GM18519 (cell line): ENCODE measurements around the gene MAPKAP1.

Experiments
- ATAC-seq: cut with Tn5 transposase; IDR thresholded peaks from one replicate; pipeline ENCODE4 v1.9.1; 2021; ENCODE audit warnings: mild to moderate bottlenecking, moderate library complexity; ENCODE audit not compliant: unreplicated experiment, low FRiP score

The MAPKAP1 gene

DNA sequence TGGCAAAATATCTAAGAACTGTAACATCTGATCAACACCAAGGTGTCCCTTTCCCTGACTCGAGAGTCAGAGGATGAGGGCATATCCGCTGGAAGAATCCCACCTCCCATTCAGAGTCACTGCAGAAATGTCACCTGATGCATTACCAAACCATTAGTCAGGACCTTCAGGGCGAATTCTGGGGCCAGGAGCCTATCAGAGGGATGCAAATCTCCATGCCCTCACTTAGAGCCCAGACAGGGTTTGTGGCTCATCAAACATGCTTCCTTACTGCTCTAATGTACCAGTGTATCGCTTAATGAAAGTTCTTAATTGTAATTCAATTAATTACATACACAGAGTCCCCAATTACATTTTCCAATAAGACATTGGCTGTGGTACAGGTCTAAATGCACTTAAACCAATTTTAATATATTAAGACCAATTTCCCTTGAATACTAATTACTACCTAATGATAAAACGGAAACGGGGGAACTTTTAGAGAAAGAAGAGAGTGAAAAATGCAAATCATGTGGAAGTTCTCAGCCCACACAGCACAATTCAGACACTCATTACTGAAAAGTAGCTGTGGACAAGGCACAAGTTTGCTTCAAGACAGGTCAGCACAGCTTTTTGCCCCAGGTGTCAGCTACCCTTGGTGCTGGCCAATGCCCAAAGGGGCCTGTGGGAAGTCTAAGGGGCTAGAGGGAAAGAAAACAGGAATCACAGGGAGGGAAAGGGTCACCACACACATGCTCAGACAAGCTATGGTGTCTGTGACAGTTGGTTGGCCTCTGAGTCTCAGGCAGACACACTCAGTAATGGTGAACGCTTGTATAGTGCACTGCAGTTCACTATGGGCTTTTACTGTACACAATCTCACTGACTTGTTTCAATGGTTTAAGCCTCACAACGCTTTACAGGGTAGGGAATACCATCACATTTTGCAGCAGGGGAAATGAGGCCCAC lies 211.6 kb downstream of the MAPKAP1 start:
- no peak for ATAC-seq

DNA sequence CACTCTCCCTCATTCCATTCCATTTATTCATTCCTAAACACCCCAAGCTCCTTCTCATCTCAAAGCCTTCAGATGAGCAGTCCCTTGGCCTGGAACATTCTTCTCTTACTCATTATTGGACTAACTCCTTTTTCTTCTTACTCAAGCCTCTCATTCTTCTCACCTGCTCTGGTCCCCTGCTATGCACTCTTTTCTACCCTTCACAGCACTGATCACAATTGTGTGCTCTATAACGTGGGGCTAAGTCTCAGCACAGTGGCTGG lies 212.4 kb downstream of the MAPKAP1 start:
- no peak for ATAC-seq

GRCh38 chr9:125493881-125494652 lies 212.9 kb downstream of the MAPKAP1 start:
- no peak for ATAC-seq

DNA sequence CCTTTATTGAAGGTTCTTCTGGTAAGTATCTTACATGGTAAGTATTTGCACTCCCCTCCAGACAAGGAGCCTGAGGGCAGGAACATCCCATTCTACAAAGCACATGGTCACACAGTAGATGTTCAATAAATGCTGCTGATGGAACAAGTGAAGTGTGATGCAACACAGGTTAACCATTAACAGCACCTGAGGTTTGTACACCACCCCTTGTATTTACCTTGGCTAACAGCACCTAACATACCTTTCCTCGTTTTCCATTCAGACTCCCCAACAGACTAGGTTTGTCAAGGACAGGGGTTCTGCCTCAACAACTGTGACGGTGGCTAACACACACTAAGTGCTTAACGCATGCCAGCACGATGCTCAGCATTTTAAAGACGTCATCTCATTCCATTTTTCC lies 213.6 kb downstream of the MAPKAP1 start:
- ATAC-seq = no peak

- no peak for ATAC-seq
These were observed 214.3 kb downstream of the MAPKAP1 start for GRCh38 chr9:125492719-125493118.

DNA sequence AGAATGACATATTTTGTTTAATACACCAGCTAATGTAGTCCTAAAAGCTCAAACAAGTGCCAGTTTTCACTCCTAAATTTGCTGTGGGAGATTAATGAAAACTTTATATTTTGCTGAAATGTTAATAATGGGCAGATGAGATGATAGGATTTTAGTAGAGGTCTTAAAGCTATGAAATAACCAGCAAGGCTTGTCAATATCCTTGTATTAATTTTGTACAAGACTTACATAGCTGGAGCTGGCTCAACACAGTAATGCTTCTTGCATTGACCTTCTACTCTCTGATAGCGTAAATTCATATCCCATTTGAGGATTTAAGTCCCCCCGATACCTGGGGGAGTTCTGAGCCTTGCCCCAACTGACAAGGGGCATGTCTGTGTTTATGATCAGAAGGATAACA lies 219.2 kb downstream of the MAPKAP1 start:
- no peak for ATAC-seq

DNA sequence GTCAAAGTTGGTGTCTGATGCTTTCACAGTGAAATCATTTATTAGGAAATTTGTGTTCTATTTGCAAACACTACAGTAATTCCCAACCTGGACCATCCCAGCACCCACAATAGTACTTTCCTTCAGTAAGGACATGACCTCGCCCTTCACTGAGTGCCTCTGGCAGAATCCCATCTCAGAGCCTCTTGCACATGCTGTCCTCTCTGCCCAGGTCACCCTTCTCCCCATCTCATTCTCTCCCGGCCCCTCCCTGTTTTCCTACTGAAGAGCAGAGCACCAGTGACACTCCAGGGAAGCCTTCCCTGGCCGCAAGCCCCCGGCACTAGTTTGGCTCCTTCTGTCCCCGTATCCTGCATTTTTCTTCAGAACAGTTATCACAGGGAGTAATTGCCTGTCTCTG lies 220.4 kb downstream of the MAPKAP1 start:
- ATAC-seq = no peak

GRCh38 chr9:125486152-125486508 lies 220.9 kb downstream of the MAPKAP1 start:
- no peak for ATAC-seq

DNA sequence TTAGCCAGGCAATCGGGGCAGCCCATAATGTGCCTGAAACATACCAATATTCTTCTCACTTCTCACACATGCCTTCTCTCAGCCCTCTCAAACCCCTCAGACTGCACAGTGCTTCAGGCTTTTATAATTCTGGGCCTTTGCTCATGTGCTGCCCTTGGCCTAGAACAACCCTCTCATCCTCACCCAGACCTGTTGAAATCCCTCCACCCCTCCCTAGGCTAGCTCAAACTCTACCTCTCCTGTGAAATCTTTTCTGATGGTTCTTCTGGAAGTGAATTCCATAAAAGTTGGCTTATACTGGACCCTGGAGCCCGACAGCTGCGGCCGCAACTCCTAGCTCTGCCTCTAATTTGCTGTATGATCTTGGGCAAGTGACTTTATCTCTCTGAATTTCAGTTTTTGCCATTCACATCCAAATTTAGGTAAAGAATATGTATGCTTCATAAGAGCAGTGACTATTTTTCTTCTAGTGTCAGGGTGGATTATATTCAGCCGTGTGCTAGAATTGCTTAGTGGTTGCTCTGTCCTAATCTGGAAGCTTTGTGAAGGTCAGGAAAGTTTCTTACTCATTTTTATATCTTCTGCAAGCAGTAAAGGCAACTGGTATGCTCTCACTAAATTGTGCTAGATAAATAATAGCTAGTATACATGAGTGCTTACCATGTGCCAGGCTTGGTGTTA lies 221.4 kb downstream of the MAPKAP1 start:
- ATAC-seq = no peak

- no peak for ATAC-seq
These were observed 222.4 kb downstream of the MAPKAP1 start for GRCh38 chr9:125484350-125485282.

DNA sequence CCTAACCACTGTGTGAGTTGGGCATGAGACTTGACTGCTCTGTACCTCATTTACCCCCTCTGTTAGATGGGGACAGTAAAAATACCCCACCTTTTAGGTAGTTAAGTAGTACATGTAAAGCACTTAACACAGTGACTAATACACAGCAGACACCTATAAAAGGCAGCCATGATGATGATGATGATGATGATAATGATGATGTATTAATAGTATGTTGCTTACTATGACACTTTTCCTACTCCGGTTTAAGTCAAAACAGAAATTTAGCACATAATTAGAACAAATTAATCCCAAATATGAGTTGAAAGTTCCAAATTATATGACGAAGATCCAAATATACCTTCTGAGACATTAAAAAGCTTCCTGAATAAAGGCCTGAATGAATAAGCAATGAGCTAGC lies 223.3 kb downstream of the MAPKAP1 start:
- no peak for ATAC-seq

GRCh38 chr9:125479846-125480615 lies 227.0 kb downstream of the MAPKAP1 start:
- no peak for ATAC-seq

DNA sequence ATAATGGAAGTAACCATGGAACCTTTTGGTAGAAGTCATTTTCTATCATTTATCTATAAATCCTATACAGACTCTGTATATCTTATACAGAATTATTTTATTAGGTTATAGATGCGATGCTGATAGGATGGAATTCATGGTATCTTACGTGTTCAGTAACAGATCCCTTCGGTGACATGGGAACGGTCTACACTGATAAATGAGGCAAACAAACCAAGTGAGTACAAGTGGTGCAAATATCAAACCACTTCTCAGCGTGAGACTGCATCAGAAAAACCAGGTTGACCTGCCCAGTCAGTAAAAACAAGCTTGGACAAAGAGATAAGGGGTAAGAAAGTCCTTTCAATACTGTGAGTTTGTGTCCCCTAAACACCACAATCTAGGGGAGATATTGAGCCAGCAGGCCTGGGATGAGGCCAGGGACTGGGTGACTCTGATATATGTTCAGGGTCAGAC lies 229.9 kb downstream of the MAPKAP1 start:
- no peak for ATAC-seq

DNA sequence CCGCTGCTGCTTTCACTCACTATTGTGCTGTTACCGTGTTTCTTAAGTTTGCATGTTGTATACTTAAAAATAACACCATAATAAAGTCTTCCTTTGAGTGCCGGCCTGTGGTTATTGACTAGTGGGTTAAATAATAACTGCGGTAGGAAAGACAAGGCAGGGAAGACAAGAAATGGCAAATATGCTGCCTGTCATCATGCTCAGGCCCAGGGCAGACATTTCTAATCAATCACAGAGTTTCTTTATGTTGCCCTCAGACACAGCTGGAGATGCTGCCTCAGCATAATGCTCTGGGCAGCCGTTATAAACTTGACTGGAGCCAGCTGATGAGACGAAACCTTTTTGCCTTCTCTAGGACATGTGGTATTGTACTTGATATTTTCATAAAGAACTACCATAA lies 230.4 kb downstream of the MAPKAP1 start:
- no peak for ATAC-seq

GRCh38 chr9:125475385-125475784 lies 231.6 kb downstream of the MAPKAP1 start:
- no peak for ATAC-seq

DNA sequence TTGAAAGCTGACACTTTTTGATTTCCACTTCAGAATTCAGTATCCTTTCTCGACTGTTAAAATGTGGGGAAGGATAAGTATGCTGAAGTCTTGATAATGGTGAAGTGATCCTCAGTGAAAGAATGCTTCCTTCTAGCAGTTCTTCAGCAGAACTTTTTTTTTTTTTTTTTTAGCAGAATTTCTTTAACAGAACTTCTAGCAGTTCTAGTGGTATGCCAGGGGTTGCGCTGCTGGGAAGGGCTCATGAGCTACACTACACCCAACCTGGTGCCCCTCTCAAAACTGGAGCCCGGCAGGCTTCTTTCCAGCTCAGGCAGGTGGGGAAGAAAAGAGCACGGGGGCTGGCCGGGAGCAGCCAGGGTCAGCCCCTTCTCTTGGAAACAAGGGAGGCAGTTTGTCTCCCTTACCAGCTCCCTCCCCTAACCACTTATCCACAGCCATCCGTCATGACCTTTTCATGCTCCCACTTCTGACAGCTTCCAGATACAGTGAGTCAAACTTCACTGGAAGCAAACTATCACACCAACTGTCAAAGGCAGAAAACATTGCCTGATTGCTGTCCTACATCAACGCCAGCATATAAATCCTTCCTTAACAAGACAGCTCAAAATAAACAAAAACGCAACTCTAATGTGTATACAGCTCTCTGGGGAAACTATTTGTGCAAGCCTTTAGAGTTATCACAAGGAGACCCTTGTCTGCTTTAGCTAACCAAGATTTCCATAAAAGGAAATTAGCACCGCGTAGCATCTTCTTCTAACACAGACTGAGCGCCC lies 233.9 kb downstream of the MAPKAP1 start:
- no peak for ATAC-seq

GRCh38 chr9:125472562-125472925 lies 234.5 kb downstream of the MAPKAP1 start:
- ATAC-seq = no peak

DNA sequence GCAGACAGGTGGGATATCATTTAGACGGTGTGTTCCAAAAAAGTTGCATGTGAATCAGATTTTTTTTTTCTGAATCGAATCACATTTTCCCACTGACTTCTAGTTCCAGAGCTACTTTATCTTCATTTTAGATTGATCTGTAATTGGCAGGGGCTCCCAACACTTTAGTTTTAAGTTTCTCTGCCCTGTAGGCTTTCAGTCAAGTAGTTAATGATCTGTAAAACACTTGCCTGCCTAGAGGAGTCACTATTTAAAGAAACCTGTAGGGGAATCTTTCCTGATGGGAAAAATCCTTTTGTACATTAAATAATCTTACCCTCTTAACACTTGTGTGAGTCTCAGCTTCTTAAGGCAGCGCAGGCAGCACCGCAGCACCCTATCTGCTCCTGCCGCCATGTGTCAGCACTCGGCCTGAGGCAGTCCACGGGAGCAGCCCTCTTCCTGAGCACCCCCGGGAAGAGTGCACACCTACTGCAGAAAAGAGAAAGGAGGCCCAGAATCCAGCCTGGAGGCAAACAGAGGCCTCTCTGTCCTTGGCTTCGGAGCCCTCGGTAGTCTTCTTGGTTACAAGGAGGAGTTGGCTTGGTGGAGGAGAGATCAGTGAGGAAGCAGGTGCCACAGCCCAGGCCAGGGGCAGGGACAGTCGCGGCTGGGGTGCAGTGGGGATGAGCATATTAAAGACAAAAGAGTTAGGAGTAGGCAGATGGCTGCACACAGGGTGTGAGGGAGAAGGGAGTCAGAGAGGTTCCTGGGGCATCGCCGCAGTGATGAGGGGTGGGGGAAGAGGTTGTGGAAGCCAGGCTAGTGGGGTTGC lies 236.0 kb downstream of the MAPKAP1 start:
- no peak for ATAC-seq
